HG02571 (cell line): ENCODE results near the gene SPATA32.

Experiments used
- ATAC-seq: cut with Tn5 transposase; IDR thresholded peaks from one replicate; pipeline ENCODE4 v1.9.1; 2021; ENCODE audit warnings: mild to moderate bottlenecking, moderate library complexity; ENCODE audit not compliant: unreplicated experiment

SPATA32 gene

DNA sequence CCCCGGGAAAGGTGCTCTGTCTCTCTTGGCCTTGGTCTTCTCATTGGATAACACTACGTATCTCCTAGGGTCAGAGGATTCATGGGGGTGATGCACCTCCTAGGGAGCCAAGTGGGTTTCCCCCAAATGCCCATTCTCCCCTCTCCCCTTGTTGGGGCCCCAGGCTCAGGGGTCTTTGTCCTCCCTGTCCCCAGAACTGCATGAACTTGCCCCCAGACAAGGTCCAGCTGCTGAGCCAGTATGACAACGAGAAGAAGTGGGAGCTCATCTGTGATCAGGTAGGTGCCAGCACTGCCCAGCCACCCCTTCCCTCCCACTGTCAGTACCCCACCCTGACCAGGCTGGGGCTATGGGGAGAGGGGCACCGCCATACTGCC lies 31.5 kb downstream of the SPATA32 start:
- ATAC-seq: no peak

DNA sequence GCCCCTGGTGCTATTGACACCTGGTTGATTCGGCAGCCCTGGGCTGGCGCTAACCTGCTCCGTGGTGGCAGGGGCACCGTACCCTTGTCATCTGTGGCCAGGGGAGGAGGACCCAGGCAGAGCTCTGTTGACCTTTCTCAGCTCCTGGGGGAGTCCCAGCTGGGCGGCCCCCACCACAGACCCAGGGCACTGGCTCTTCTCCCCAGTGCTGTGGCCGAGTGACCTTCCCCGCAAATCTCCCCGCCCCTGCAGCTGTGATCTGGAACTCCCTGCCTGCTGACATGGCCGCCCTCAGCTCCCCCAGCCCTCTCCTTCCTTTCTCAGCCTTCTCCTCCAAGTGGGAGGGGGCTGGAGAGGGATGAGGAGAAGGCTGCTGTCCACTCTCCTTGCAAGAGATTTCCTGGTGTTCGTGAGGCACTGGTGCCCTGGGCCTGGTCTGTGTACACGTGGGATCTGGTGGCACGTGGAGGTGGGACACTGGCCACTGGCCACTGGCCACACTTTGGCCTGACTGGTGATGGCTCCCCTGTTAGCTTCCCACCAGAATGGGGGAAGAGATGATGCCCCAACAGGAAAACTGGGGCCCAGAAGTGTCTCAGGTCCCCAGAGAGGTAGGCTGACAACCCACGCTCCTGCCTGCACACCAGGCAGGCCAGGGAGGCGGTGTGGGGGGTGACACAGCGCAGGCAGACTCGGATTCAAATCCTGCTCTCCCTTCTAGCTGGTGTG lies 32.0 kb downstream of the SPATA32 start:
- no peak for ATAC-seq

DNA sequence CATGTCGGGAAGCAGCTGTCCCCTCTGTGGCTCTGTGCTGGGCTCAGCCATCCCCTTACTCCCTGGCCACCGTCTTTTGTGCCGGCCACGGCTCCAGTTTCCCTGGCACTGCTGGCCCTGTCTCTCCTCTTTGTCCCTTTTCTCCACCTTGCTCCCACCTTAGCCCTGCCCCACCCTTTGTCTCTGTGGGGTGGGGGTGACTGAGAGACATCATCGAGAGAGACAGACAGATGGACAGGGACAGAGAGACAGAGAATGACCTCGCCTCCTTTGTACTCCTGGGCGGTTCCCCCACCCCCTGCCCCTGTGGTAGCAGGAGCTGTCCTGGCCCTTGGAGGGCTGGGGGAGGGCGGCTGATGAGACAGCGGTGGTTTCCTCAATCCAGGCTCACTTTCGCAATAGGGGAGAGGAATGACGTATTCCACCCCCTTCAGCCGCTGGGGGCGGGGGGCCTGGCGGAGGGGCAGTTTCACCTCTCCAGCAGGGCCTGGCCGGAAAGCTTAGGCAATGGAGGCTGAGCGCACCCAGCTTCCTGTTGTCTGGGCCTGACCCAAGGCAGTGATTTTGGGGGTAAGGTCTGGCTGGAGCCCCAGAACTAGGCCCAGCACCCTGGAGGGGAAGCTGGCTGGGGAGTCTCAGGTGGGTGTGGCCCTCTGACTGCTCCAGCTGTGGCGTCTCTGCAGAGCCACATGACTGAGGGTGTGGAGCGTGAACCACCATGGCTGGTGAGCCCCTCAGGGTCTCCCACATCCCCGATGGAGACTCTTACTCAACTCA lies 32.9 kb downstream of the SPATA32 start:
- peak; percentile 30 for ATAC-seq

DNA sequence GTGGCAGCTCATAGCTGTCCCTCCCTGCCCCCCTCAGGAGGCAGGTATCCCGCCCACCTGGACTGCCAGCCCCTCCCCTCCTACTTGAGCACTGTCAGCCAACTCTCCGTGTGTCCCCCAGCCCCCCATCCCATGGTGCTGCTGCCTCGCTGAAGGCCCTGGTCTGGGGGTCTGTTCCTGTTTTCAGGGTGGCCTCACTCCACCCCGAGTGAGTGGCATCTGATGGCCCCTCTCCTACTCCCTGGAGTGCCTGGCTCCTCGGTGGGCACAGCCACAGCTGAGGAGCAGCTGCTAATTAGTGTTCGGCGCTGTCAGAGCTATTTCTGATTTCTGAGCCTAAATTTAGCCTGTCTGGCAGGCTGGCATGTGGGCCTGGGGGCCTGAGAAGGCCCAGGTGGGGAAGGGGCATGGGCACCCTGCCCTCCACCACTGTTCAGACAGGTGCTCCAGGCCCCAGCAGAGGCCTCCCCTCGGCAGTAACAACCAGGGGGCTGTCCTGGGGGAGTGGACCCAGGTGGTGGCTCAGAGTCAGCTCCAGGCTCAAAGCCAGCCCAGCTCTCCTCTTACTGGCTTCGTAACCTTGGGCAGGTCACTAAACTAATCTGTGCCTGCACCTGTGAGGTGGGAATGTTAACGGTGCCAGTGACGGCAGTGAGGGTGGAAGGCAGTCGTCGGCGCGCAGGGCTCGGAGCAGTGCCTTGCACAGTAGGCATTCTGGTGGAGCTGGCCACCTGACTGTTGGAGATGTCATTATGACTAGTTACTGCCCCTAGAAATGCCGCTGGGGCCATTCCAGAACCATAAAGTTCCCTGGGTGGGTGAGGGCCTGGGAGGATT lies 33.8 kb downstream of the SPATA32 start:
- ATAC-seq: no peak

DNA sequence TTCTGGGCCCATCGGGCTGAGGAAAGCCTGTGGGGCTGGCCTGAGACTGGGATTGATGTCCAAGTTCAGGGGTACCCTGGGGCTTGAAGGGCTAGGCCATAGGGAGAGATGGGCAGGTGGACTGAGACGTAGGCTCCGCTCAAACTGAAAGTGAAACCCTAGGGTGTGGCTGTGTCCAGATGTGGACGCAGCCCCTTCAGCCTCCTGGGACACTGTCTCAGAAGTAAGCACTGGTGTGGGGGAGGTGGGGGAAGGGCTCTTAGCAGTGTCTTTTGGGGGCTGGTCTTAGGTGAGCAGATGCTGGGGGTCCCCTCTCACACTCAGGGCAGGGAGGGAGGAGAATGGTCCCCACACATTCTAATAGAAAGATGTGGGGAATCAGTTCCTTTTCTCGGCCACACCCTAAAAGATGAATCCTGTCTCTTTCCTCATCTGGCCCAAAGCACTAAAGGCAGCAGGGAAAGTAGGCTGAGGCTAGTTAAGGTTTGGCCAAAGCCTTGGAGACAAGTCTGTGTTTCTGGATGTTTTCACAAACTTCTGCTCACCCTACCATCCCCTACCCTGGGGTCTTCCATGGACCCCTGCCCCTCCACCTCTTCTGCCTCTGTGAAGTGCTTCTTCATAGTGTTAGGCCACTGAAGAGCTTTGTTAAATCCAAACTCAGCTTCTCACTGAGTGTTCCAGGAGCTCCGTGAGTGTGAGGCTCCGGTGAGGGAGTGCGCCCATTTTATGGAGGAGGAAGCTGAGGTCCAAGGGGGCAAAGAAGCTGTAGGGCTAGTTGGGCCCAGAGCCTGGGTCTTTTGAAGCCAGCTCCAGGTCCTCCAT lies 34.6 kb downstream of the SPATA32 start:
- ATAC-seq: peak; percentile 28

DNA sequence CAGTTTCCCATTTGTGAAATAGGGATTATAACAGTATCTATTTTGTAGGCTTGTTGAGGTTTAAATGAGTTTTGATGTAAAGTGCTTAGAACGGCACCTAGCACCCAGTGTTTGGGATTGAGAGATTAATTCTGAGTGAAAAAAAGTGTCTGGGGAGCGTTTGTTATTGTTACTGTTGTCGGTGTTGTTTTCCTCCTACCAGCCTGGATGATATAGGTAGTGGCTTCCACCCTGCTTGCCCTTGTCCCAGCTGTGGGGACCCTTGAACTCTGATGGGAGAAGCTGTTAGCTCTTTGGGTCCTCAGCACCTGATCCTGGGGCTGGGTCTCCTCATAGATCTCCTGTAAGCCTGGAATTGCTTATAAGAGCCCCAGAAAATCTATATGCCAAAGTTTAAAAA lies 35.3 kb downstream of the SPATA32 start:
- no peak for ATAC-seq

DNA sequence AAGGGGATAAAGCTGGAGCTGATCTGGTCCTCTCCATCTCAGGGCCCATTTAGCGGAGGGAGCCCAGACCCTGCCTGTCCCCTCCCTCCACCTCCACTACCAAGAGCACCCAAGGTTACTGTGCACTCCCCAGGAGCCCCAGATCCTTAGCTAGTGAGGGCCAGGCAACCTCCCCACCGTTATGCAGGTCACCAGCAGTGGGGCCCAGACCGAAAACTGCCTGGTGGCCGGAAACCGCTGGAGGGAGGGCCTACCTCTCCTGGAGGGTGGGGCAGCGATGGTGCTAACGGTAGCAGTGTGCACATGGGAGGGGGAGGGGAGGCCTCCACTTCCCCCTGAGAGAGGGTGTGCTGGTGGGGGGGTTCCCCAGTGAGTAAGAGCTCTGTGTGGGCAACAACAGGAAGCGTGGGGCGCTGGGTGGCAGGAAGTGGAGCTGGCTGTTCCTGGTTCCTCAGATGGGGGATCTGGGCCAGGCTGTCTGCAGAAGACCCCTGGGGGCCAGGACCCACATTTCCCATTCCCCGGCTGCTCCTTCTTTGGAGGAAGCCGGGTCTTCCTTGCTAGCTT lies 35.8 kb downstream of the SPATA32 start:
- no peak for ATAC-seq

DNA sequence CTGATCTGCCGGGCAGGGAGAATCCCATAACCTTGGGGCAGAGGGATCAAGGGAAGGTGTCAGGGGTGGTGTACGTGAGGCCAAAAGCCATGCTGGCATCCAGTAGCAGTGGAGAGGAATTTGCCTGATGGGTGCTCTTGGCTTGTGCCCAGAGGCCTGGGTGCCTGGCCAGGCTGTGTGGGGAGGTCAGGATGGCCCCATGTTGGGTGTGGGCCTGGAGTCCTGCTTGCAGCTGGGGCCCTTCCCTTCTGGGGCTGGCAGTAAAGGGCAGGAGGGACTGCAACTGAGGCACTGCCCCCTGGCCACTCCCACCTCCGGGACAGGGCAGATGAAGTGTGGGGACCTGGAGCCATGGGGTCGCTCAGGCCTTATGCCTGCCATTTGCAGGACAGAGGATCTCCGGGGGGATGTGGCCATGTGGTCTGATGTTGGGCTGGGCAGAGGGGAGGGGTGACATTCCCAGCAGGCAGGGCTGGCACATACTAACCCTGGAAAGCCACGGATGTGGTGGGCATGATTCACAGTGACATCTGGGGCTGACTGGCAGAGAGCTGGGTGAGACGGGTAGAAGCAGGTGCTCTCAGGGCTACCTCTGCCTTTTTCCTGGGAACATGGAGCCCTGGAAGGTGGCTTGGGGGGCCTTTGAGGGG lies 36.7 kb downstream of the SPATA32 start:
- ATAC-seq: no peak

DNA sequence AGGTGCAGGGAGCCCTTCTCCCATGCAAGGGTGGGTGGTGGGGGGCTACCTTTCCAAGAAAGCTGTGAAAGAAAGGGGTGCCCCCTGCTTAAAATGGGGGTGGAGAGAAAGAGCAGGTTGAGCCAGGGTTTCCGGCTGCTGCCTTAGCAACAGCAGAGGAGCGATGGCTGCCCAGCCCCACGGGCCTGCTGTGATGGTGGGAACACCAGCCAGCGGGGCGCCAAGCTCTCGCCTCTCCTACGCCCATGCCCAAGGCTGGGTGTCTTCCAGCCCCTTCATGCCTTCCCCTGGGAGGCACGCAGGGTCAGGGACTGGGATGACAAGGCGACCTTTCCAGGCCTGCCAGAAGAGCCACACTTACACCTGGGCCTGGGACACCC lies 37.2 kb downstream of the SPATA32 start:
- no peak for ATAC-seq

DNA sequence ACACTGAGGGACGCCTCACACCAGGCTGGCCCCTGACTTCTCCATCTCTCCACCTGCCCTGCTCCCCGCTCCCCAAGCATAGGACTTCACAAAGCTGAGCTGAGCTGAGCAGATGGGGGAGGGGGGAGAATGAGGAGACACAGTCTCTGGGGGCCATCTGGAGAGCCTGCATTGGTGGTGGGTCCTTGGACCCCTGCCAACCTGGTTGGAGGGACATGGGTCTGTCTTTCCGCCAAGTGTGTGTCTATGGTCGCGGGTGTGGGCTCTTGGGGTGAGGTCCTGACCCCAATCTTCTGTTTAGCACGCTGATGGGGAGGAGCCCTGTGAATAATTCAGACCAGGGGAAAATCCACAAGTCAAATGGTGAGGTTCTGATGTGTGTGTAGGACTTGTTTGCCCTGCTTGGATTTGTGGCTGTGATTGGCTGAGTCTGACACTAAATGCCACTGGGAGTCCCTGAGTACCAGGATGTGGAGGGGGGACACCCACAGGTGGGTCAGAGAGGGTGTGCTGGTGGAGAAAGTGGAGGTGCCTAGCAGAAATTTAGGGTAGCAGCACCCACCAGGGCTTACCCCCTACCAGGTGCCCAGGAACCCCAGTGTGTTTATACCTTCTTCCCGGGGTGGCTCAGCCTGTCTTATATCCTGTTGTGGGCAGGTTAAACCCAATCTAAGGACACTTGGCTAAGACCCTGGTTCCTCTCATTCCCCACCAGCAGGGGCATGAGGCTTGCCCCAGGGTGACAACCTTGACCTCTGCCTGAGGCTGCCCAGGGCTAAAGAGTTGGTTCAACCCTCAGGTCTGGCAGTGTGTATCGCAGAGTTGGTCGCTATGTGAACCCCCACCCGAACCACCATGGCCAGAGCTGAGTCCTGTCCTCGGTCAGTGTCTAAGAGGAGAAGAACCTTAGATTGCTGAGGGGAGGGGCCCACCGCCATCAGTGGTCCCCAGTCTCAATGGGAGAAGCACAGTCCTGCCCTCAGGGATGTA lies 38.1 kb downstream of the SPATA32 start:
- no peak for ATAC-seq

DNA sequence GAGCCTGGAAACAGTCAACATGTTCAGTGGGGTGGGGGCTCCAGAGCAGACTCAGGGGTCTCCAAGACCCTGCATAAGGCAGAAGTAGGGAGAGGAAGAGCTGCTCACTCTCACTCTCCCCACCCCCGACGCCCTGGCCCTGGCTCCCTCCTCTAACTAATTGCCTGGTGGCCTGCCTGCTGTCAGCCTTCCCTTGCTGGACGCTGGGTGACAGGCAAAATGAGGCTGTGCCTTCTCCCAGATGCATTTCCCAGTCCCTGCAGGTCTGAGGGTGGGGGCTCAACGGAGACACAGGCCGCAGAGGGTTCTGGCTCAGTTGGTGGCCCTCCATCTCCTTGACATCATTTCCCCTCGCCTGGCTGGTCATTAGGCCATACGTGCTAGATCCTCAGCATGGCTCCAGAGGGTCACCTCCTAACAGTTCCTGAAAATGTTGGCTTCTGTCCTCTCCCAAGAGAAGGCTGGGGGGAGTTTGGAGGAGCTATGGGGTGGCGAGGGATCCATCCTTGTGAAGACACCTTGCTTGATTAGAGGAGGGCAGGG lies 38.8 kb downstream of the SPATA32 start:
- no peak for ATAC-seq

DNA sequence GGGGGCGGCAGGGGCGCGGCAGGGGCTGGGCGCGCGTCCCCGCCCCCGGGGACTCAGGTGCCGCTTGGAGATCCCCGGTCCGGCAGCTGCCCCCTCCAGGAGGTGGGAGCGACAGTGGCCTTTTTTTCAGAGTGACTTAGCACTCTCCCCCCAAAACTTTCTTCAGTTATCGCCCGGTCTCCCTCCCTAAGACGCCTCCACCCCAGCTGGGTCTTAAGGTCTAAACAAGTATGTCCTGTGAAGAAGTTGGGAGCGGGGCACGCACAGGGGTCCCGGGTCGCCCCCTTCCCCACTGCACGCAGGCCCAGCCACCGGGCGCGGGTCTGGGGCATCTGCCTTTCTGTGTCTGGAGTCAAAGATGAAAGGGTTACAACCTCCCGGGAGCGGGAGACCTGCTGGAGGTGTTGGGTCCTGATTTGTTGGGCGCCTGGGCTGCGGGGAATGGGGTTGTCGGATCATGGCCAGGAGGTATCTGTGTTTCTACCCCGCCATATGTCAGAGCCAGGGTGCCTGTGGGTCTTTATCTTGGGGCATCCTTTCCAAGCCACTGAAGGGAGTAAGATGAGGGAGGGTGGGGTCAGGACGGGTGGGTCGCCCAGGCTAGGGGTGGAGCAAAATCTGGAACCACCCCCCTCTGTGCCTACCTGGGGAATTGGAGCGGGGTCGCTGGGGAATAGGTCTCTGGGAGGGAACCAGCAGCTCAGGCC lies 39.5 kb downstream of the SPATA32 start:
- ATAC-seq: no peak

DNA sequence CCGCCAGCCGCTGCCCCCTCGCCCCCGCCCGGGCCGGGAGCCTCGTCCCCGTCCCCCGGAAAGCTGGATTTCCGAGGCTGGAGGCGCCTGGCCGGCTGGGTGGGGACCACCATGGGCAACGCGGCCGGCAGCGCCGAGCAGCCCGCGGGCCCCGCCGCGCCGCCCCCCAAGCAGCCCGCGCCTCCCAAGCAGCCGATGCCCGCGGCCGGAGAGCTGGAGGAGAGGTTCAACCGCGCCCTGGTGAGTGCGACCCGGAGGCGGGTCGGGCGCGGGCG lies 39.9 kb downstream of the SPATA32 start:
- ATAC-seq: no peak

DNA sequence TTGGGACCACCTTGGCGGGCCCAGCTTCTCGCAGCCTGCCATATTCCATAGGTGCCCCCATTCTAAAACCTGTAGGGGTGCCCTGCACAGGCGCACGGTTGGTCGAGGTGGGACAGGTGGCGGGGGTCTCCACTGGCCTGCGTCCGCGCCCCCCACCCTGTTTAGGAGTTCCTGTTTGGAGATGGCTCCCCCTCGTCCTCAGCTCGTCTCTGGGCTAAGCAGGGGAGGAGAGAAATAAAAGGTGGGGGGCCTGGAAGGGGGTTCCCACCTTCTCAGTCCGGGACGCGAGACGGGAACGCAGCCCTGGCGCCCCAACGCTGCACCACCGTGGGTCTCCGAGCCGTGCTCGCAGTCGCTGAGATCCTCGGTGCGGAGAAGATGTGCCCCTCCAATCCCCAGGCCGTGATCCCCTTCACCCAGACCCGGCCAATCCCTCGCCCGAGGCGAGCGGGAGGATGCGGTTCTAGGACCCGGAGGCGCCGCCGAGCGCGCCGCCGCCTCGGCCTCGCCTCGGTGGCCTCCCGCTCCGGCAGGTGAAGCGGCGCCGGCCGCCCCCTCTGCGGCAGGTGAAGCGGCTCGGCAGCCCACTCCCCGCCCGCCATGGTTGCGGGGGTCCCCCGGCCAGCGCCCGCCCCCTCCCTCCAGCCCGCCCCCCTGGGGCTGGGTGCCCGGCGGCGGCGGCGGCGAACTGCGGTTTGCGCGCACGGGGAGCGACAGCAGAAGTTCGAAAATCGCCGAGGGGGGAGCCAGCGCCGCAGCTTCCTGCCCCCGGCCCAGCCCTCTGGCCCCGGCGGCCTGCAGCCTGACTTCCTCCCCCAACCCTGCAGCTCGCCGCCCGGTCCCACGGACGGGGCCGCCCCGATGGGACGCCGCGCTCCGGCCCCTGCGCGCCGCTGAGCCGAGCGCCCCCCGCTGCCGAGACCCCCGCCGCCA lies 40.5 kb downstream of the SPATA32 start, which contains the start of gene FMNL1:
FMNL1 (plus strand) TSS at position 805 of the 933 bp plus-strand sequence. CDS start 240 bp downstream, outside the sequence.
- no peak for ATAC-seq

DNA sequence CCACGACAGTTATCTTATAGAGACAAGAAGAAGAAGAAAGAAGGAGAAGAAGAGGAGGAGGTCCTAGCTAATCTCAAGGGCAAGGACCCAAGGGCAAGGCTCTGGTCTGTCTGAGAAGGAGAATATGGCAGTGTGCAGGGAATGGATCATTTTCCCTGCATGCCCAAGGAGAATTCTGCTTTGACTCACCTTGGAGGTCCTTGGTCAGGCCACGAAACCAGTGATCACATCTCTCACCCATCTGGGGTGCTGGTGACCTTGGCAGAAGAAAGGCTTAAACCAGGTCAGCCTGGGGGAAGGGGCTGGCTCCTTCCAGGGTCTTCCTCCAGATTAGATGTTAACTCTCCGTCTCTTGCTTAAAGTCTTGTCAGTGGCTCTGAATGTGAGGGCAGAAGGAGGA lies 41.8 kb downstream of the SPATA32 start:
- no peak for ATAC-seq

DNA sequence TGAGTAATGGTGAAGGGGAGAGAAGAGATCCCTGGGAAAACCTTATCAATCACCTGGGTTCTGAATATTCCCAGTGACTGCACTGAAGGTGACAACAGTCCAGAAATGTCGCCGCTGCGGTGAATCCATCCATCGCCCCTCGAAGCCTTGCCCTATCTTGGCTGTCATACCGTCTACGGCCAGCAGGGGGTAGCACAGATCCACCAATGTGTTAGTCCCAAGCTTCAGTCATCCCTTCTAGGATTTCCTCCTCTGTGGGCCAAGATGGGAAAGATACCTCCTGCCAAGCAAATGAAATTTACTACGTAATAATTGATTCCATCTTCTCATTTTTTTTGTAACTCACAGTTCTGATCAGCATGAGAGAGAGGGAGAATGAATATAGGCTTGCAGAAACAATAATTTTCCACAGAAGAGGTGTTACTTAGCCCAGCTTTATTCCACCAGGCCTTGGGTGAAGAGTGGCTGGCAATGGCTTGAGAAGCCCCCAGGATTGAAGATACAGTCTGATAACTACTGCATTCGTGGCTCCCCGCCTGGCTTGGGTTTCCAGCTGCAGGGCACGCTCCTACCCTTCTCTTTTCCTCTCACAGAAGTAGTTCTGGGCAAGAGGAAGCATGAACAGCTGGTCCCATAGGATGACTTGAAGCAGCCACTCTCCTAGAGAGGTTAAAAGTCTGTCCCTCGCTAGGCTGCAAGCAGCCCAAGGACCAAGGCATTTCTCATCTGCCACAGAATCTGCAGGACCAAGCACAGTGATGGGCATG lies 42.8 kb downstream of the SPATA32 start:
- ATAC-seq: no peak
